PFSK-1 (cell line): Measurements from ENCODE around the gene SOX14.

Experiments used
- FOXP2 ChIP-seq: optimal IDR thresholded peaks from 2 replicates; pipeline ENCODE3; 2011; ENCODE audit warnings: borderline replicate concordance, control low read depth, inconsistent platforms; ENCODE audit not compliant: insufficient read depth; ENCODE audit errors: extremely low read length, extremely low read depth
- POLR2AphosphoS5 ChIP-seq: IDR thresholded peaks from 2 replicates; pipeline ENCODE4 v1.6.1; 2012; ENCODE audit warnings: low read depth, mild to moderate bottlenecking, control low read depth, low read length, moderate library complexity
- SIN3A ChIP-seq: IDR thresholded peaks from 2 replicates; pipeline ENCODE4 v1.6.1; 2012; ENCODE audit warnings: mild to moderate bottlenecking, low read length, moderate library complexity, borderline replicate concordance; ENCODE audit not compliant: insufficient read depth
- TAF1 ChIP-seq: IDR thresholded peaks from 2 replicates; pipeline ENCODE4 v1.6.1; 2012; ENCODE audit warnings: low read length, control low read depth, borderline replicate concordance; ENCODE audit not compliant: insufficient read depth
- TF ChIP-seq, protein P1 (sequence below), 2 experiments: IDR thresholded peaks; 2 replicates each; pipeline versions ENCODE4 v1.6.1 to v1.8.0; 2011 to 2012; ENCODE audit warnings: low read depth in 2 of 2, low read length in 2 of 2, control low read depth in 1 of 2, inconsistent platforms in 1 of 2, mild to moderate bottlenecking in 1 of 2, moderate library complexity in 1 of 2; ENCODE audit not compliant: insufficient read depth in 1 of 2

The SOX14 gene

DNA sequence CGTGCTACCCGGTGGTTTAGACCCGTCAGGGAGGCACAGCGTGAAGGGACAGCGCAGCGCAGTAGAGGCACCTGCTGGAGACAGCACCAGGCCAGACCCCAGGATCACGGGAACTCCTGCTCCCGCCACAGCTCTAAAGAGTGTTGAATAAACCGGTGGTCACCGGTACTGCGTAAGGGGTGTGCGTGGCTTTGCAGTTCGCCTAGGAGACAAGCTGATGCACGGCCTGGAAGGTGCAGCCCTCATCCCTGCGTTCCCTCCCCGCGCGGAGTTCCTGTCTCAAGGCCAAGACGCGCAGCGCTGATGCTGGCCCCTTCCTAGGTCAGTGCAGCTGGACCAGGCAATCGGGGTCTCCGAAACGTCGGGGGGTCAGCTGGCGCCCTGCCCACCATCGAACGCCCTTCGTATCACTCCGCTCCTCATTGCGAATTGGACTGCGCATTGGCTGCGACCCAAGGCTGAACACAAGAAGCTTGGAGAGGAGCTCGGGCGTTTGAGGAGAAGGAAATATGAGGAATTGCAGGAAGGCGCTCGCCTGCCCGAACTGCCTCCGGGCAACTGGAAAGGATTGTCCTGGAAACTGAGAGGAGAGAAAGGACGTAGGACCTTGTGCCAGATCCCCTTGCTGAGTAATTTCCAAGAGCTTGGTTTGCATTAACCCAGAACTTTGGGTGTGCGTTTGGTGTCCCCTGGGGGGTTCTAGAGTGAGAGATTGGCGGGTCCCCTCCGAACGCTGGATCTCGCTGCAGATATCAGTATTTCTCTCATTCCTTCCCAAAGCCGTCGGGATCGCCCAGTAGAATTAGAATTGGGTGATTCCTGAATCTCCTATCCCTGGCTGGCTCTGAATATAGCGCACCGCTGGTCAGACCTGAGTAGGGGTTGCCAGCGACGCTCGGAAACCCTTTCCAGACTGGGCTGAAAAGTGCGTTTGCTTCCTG, 2.3 kb upstream of the SOX14 start:
- TF ChIP-seq TAF1, result no peak
- no peak for TF ChIP-seq FOXP2
- TF ChIP-seq POLR2AphosphoS5, result no peak
- no peak for TF ChIP-seq SIN3A
- TF ChIP-seq, protein P1, sequence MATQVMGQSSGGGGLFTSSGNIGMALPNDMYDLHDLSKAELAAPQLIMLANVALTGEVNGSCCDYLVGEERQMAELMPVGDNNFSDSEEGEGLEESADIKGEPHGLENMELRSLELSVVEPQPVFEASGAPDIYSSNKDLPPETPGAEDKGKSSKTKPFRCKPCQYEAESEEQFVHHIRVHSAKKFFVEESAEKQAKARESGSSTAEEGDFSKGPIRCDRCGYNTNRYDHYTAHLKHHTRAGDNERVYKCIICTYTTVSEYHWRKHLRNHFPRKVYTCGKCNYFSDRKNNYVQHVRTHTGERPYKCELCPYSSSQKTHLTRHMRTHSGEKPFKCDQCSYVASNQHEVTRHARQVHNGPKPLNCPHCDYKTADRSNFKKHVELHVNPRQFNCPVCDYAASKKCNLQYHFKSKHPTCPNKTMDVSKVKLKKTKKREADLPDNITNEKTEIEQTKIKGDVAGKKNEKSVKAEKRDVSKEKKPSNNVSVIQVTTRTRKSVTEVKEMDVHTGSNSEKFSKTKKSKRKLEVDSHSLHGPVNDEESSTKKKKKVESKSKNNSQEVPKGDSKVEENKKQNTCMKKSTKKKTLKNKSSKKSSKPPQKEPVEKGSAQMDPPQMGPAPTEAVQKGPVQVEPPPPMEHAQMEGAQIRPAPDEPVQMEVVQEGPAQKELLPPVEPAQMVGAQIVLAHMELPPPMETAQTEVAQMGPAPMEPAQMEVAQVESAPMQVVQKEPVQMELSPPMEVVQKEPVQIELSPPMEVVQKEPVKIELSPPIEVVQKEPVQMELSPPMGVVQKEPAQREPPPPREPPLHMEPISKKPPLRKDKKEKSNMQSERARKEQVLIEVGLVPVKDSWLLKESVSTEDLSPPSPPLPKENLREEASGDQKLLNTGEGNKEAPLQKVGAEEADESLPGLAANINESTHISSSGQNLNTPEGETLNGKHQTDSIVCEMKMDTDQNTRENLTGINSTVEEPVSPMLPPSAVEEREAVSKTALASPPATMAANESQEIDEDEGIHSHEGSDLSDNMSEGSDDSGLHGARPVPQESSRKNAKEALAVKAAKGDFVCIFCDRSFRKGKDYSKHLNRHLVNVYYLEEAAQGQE (IDR thresholded peaks at IDR 0.05; ENCODE audit: insufficient read depth in 1 of 2, low read depth in 2 of 2, low read length in 2 of 2), result no peak

DNA sequence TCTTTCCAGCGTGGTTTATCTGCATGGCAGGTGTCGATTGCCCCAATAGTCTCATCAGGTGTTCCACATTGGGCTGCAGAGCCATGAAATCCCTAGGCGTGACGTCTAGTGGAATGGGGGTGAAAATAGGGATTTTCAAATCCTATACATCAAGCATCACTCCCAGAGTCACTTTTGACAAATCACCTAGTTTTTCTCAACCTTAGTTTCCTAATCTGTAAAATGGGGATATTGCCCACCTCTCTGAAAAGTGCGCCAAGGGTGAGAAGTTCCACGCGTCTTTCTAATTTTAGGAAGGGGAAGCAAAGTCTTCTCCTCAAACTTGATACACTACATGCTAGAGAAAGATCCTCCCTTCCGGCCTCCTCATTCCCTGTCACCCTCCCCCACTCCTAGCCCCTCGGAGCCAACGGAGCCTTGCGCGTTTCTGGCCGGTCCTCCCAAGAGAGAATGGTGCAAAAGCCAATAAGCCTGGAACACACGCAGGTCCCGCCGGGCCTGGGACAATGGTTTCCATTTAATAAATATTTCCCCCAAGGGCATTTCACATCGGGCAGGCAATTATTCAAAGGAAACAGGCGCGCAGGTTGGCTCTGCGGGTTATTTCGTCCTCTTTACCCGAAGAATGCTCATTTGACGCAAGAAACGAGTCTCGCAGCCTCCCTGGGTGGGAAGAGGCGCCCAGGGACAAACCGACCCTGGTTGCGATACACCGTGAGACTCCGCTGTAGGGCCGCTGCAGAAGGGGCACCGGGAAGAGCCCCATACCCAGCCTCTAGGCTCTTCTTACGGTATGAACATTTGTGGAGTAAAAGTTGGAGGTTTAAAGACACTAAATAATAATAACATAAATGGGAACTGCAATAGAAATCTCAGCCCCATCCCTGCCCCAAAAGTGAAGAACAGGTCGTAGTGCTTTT, 1.2 kb upstream of the SOX14 start:
- TF ChIP-seq, protein P1 (IDR thresholded peaks at IDR 0.05; ENCODE audit: insufficient read depth in 1 of 2, low read depth in 2 of 2, low read length in 2 of 2), result no peak
- no peak for TF ChIP-seq FOXP2
- TF ChIP-seq POLR2AphosphoS5, result no peak
- TF ChIP-seq SIN3A, result no peak
- no peak for TF ChIP-seq TAF1

DNA sequence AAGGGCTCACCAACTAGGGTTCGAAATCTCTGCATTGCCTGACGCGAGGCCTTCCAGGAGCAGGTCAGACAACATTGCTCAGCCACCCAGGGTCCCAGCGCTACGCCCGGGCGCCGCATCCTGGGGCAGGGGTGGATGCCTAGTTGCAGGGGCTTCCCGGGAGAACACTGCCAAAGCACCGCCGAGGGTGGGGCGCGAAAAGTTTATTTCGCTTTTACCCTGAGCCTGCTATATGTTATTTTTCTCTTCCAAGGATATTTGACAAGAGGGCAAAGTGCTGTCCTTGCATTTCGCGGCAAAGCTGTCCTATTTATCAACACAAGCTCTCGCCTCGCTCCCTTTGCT, 549 bp upstream of the SOX14 start:
- TF ChIP-seq, protein P1 (IDR thresholded peaks at IDR 0.05; ENCODE audit: insufficient read depth in 1 of 2, low read depth in 2 of 2, low read length in 2 of 2), result no peak
- TF ChIP-seq SIN3A, result no peak
- no peak for TF ChIP-seq TAF1
- no peak for TF ChIP-seq POLR2AphosphoS5
- TF ChIP-seq FOXP2, result no peak

DNA sequence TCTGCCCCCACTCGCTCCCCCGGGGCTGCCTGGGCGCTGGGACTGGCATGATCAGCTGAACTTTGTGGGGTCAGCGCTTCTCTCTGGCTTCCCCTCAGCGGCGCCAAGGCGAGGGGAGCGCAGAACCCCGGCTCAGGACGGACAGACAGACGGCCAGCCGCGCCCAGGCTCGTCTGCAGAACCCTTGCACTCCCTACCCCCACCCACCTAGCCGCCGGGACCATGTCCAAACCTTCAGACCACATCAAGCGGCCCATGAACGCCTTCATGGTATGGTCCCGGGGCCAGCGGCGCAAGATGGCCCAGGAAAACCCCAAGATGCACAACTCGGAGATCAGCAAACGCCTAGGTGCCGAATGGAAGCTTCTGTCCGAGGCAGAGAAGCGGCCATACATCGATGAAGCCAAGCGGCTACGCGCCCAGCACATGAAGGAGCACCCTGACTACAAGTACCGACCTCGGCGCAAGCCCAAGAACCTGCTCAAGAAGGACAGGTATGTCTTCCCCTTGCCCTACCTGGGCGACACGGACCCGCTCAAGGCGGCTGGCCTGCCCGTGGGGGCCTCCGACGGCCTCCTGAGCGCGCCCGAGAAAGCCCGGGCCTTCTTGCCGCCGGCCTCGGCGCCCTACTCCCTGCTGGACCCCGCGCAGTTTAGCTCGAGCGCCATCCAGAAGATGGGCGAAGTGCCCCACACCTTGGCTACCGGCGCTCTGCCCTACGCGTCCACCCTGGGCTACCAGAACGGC, 621 bp downstream of the SOX14 start:
- no peak for TF ChIP-seq SIN3A

DNA sequence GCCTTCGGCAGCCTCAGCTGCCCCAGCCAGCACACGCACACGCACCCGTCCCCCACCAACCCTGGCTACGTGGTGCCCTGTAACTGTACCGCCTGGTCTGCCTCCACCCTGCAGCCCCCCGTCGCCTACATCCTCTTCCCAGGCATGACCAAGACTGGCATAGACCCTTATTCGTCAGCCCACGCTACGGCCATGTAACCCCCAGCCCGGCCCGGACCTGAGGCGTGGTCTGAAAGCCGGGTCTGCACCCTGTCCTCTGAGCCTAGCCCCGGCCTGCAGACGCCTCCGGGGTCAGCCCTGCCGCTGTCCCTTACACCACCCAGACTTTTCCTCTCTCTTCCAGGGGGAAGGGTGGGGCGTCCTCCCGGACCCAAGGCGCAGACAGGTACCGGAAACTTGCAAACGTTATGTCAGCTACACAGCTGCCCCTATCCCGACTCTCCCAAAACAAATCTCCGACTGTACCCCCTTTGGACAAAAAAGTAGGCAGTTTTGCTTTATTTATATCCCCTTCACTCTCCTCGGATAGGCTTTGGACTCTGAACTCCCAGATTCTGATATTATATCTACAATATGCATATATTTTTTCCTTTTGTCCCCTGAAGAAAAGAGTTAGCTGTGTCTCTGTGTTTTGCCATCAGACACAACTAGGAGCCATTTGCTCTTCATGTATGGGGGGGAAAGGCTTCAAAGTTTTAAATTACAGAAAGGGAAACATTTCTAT, 1.4 kb downstream of the SOX14 start:
- TF ChIP-seq, protein P1 (IDR thresholded peaks at IDR 0.05; ENCODE audit: insufficient read depth in 1 of 2, low read depth in 2 of 2, low read length in 2 of 2), result no peak
- no peak for TF ChIP-seq FOXP2
- no peak for TF ChIP-seq POLR2AphosphoS5
- TF ChIP-seq SIN3A, result no peak
- no peak for TF ChIP-seq TAF1
